Keratinocyte (primary cell): ENCODE data around the gene SKIC2. TPM values are rescaled to one million over a fixed set of nuclear protein-coding genes. Genes with fewer than 3 reads are reported as not detected.

Experiments used
- DNase-seq: peaks from one replicate; pipeline ENCODE4 v3.0.0-alpha.2; 2011; ENCODE audit warnings: low read depth, missing footprints, low spot score
- FAIRE-seq: peaks from 2 replicates; lab custom pipeline; 2011; peaks lifted over from hg19 to GRCh38; lab: Jason Lieb, UNC
- H2AFZ ChIP-seq: 2 replicates; pipeline ENCODE4 v1.6.0; 2012; ENCODE audit warnings: low read length, control low read depth, inconsistent platforms; ENCODE audit not compliant: control insufficient read depth
- H3K27ac ChIP-seq: 2 replicates; pipeline ENCODE4 v1.5.1; 2011; ENCODE audit warnings: low read length; ENCODE audit not compliant: control insufficient read depth, insufficient read depth
- H3K27me3 ChIP-seq: 3 replicates; pipeline ENCODE4 v1.6.0; 2011; ENCODE audit warnings: low read length; ENCODE audit not compliant: control insufficient read depth, insufficient read depth; ENCODE audit errors: extremely low read depth
- H3K36me3 ChIP-seq, 2 experiments: 2 replicates in 1 of 2; 3 replicates in 1 of 2; pipeline ENCODE4 v1.5.1; 2011; ENCODE audit warnings: low read length in 2 of 2, mild to moderate bottlenecking in 1 of 2; ENCODE audit not compliant: control insufficient read depth in 2 of 2, insufficient read depth in 2 of 2; ENCODE audit errors: extremely low read depth in 1 of 2
- H3K4me1 ChIP-seq: 3 replicates; pipeline ENCODE4 v1.5.1; 2011; ENCODE audit warnings: low read length; ENCODE audit not compliant: control insufficient read depth, insufficient read depth; ENCODE audit errors: extremely low read depth
- H3K4me2 ChIP-seq: 3 replicates; pipeline ENCODE4 v1.6.0; 2011; ENCODE audit warnings: low read depth, low read length; ENCODE audit not compliant: control insufficient read depth, insufficient read depth; ENCODE audit errors: extremely low read depth
- H3K4me3 ChIP-seq, 3 experiments: fragments of 200-600 bp in 1 of 3; sonication (generic) in 1 of 3; 2 replicates in 2 of 3; 3 replicates in 1 of 3; pipeline ENCODE4 v1.5.1; 2011 to 2016; ENCODE audit warnings: low read length in 3 of 3, mild to moderate bottlenecking in 3 of 3, control low read depth in 2 of 3, inconsistent platforms in 1 of 3, low read depth in 1 of 3, mixed read lengths in 1 of 3, mixed run types in 1 of 3, moderate library complexity in 1 of 3; ENCODE audit not compliant: control insufficient read depth in 2 of 3, insufficient read depth in 2 of 3; ENCODE audit errors: extremely low read depth in 1 of 3
- H3K79me2 ChIP-seq: 2 replicates; pipeline ENCODE4 v1.6.0; 2012; ENCODE audit warnings: low read length; ENCODE audit not compliant: control insufficient read depth, insufficient read depth
- H3K9ac ChIP-seq: 3 replicates; pipeline ENCODE4 v1.6.0; 2011; ENCODE audit warnings: low read length; ENCODE audit not compliant: control insufficient read depth, insufficient read depth; ENCODE audit errors: extremely low read depth
- H3K9me1 ChIP-seq: 3 replicates; pipeline ENCODE4 v1.6.0; 2011; ENCODE audit warnings: low read length; ENCODE audit not compliant: control insufficient read depth, insufficient read depth; ENCODE audit errors: extremely low read depth
- H3K9me3 ChIP-seq: 2 replicates; pipeline ENCODE4 v1.5.1; 2012; ENCODE audit warnings: low read depth, low read length; ENCODE audit not compliant: control insufficient read depth
- H4K20me1 ChIP-seq: 3 replicates; pipeline ENCODE4 v1.6.0; 2011; ENCODE audit warnings: low read length; ENCODE audit not compliant: control insufficient read depth, insufficient read depth; ENCODE audit errors: extremely low read depth
- EZH2 ChIP-seq: IDR thresholded peaks from one replicate; pipeline ENCODE4 v1.6.1; 2012; ENCODE audit warnings: inconsistent platforms, mild to moderate bottlenecking, low read length, moderate library complexity
- dilution Hi-C: fragments of 300-500 bp; cut with MboI; formaldehyde crosslinking; loops from one replicate; pipeline ENCODE4 v1.7.0; 2020; ENCODE audit warnings: low sequenced_read_pairs; ENCODE audit not compliant: extremely low pct_ligation_motif_present
- polyA plus RNA-seq, 5 experiments: library from polyadenylated mRNA; depleted of rRNA in 3 of 5; stranded (reverse) in 3 of 5; stranded (forward) in 1 of 5; unstranded in 1 of 5; fragments of >200 nt; gene quantifications; 1 replicate in 1 of 5; 2 replicates in 3 of 5; 3 replicates in 1 of 5; pipeline versions ENCODE4 v1.2.1 to v1.2.3, GENCODE V29; 2011 to 2012; ENCODE audit warnings: missing spikeins in 2 of 5, low read depth in 1 of 5, low replicate concordance in 1 of 5
- TF ChIP-seq, protein P1 (sequence below), 3 experiments: IDR thresholded peaks in 1 of 3; conservative IDR thresholded peaks in 1 of 3; optimal IDR thresholded peaks in 1 of 3; 2 replicates in 2 of 3; 3 replicates in 1 of 3; pipeline versions ENCODE3 to v1.5.1; 2011; ENCODE audit warnings: low read length in 3 of 3, mild to moderate bottlenecking in 3 of 3, moderate library complexity in 2 of 3, control low read depth in 1 of 3, inconsistent platforms in 1 of 3; ENCODE audit not compliant: insufficient read depth in 2 of 3; ENCODE audit errors: extremely low read depth in 1 of 3

The SKIC2 gene
- polyA plus RNA-seq, 1 donor (not counting 4 experiments of a cell fraction or from before 2014, with no cell fraction given), result 24.5 TPM

DNA sequence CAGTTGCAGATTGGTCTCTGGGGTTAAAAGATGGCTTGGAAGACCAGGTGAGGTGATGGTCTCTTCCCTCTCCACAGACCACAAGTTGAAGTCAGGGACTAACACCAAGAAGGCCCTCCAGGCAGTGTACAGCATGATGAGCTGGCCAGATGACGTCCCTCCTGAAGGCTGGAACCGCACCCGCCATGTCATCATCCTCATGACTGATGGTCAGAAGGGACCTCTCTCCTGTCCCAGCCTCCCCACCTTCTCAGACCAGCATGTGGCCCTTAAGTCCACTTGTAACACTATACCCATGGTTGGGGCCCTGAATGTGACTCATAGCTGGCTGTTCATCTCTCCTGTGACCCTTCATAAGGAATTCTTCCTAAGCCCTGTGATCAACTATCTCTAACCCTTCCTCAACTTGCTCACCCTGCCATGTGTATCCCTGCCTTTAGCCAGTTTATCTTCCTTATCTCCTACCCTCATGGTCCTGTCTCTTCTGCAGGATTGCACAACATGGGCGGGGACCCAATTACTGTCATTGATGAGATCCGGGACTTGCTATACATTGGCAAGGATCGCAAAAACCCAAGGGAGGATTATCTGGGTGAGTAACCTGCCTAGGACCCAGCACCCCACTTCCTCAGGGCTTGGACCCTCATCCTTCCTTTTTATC, 10.1 kb upstream of the SKIC2 start:
- Histone ChIP-seq H3K36me3 (peaks cover 18 to 23% of the 10 kb centered on the region in 2 experiments), H2AFZ (no peak overlapping the region), H3K27ac (no peak overlapping the region), H3K4me3 (no peak overlapping the region), H4K20me1 (no peaks in the 10 kb centered on the region), H3K27me3 (no peaks in the 10 kb centered on the region), H3K79me2 (no peaks in the 10 kb centered on the region), H3K4me1 (peaks cover 21% of the 10 kb centered on the region), H3K9me3 (no peaks in the 10 kb centered on the region), H3K4me2 (no peak overlapping the region), H3K9ac (no peak overlapping the region), H3K9me1 (no peaks in the 10 kb centered on the region)
- dilution Hi-C loops, result no loop called here
- FAIRE-seq (no peak), DNase-seq (no peak)
- TF ChIP-seq, protein P1, sequence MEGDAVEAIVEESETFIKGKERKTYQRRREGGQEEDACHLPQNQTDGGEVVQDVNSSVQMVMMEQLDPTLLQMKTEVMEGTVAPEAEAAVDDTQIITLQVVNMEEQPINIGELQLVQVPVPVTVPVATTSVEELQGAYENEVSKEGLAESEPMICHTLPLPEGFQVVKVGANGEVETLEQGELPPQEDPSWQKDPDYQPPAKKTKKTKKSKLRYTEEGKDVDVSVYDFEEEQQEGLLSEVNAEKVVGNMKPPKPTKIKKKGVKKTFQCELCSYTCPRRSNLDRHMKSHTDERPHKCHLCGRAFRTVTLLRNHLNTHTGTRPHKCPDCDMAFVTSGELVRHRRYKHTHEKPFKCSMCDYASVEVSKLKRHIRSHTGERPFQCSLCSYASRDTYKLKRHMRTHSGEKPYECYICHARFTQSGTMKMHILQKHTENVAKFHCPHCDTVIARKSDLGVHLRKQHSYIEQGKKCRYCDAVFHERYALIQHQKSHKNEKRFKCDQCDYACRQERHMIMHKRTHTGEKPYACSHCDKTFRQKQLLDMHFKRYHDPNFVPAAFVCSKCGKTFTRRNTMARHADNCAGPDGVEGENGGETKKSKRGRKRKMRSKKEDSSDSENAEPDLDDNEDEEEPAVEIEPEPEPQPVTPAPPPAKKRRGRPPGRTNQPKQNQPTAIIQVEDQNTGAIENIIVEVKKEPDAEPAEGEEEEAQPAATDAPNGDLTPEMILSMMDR (optimal IDR thresholded peaks at IDR 0.05 in 1 of 3, IDR thresholded peaks at IDR 0.05 in 1 of 3, conservative IDR thresholded peaks at IDR 0.05 in 1 of 3; ENCODE audit: extremely low read depth in 1 of 3, insufficient read depth in 2 of 3, low read length in 3 of 3), result no peak
- no peak for TF ChIP-seq EZH2

DNA sequence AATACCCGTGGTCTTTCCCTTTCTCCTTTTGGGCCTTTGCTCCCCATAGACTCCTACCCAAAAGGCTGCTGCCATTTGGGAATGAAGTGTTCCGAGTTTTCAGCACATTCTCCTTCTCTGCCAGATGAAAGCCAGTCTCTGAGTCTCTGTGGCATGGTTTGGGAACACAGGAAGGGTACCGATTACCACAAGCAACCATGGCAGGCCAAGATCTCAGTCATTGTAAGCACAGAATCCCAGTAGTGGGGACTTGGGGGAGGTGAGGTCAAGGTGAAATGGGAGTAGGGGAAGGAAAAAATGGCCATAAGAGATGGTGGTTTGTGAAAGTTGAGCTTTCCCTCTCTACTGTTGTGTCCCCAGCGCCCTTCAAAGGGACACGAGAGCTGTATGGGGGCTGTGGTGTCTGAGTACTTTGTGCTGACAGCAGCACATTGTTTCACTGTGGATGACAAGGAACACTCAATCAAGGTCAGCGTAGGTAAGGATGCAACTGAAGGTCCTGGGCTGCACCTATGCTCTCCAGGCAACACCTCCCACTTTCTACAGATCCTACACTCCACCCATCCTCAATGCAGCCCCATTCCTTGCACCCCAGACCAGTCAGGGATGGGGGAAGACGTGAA, 8.9 kb upstream of the SKIC2 start:
- Histone ChIP-seq H3K79me2 (no peaks in the 10 kb centered on the region), H3K27ac (no peak overlapping the region), H2AFZ (no peak overlapping the region), H3K4me3 (no peak overlapping the region), H3K27me3 (no peaks in the 10 kb centered on the region), H3K9me1 (no peaks in the 10 kb centered on the region), H3K9ac (no peak overlapping the region), H3K36me3 (peaks cover 22 to 35% of the 10 kb centered on the region in 2 experiments), H3K9me3 (no peaks in the 10 kb centered on the region), H3K4me1 (peaks cover 18% of the 10 kb centered on the region), H4K20me1 (no peaks in the 10 kb centered on the region), H3K4me2 (no peak overlapping the region)
- DNase-seq, result no peak
- TF ChIP-seq, protein P1 (optimal IDR thresholded peaks at IDR 0.05 in 1 of 3, IDR thresholded peaks at IDR 0.05 in 1 of 3, conservative IDR thresholded peaks at IDR 0.05 in 1 of 3; ENCODE audit: extremely low read depth in 1 of 3, insufficient read depth in 2 of 3, low read length in 3 of 3), result no peak
- no peak for TF ChIP-seq EZH2
- FAIRE-seq, result no peak
- dilution Hi-C loops, result no loop called here
